ENCODE results near the gene NREP. TPM values are rescaled to one million over a fixed set of nuclear protein-coding genes. Genes with fewer than 3 reads are reported as not detected.

Gene NREP
- total and polyA plus RNA-seq, 2 experiments from 2014 or later, result 1,282 to 1,415 TPM

DNA sequence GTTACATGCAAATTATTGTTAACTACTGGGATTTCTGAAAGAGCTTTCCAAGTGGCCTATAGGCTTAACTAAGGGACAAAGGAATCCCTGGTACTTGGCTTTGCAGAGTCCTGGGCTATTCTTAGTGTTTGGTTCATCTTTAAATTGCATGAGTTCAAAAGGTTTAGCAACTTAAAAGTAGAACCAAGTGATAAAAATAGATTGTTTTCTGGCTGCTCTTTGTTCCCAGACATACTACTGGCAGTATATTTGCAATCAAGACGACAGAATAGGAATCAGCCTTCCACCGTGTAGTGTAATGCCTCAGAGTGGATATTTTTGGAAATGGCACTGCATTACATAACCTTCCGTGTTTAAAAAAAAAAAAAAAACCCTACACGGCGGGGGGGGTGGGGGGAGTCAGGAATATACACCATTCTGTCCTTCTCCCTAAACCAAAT lies 1.0 kb downstream of the NREP start:
- H3K9me3 ChIP-seq (ENCODE audit: low read depth), result no peaks in the 10 kb centered on the region
- peak overlapping the region; percentile 93 for H3K27ac ChIP-seq
- H3K9ac ChIP-seq, result peak overlapping the region; percentile 96
- H3K9me2 ChIP-seq (ENCODE audit: insufficient read depth), result no peaks in the 10 kb centered on the region
- H3K4me3 ChIP-seq, result peak overlapping the region; percentile 98
- 1 to 3% methylated on average over 5 of the region's 5 CpGs for WGBS, 2 experiments (ENCODE audit: low coverage in 1 of 2, low lambda C conversion rate in 2 of 2, missing lambda C conversion rate in 2 of 2)
- peak; percentile 76 for DNase-seq
- TF ChIP-seq EZH2 (IDR thresholded peaks at IDR 0.05; ENCODE audit: insufficient read depth, poor library complexity, severe bottlenecking), result no peak
- peak overlapping the region; percentile 99 for H3K4me2 ChIP-seq (ENCODE audit: unreplicated experiment)
- peaks cover 59% of the 10 kb centered on the region for H3K79me2 ChIP-seq (ENCODE audit: insufficient read depth)
- peaks cover 30% of the 10 kb centered on the region for H3K4me1 ChIP-seq (ENCODE audit: insufficient read depth)
- no peaks in the 10 kb centered on the region for H3K27me3 ChIP-seq (replicated peaks; ENCODE audit: insufficient read depth)
- peaks cover 47% of the 10 kb centered on the region for H3K36me3 ChIP-seq (ENCODE audit: low read depth)
- no peak overlapping the region for H2AFZ ChIP-seq
- peaks cover 65% of the 10 kb centered on the region for H3F3A ChIP-seq (ENCODE audit: insufficient read depth)
- no peaks in the 10 kb centered on the region for H4K20me1 ChIP-seq (ENCODE audit: insufficient read depth)
- in situ Hi-C loops (cut with MboI), result loop anchor here (5.0 kb wide), 1 partner anchor 391 kb away; no protein-coding TSS in a partner anchor

DNA sequence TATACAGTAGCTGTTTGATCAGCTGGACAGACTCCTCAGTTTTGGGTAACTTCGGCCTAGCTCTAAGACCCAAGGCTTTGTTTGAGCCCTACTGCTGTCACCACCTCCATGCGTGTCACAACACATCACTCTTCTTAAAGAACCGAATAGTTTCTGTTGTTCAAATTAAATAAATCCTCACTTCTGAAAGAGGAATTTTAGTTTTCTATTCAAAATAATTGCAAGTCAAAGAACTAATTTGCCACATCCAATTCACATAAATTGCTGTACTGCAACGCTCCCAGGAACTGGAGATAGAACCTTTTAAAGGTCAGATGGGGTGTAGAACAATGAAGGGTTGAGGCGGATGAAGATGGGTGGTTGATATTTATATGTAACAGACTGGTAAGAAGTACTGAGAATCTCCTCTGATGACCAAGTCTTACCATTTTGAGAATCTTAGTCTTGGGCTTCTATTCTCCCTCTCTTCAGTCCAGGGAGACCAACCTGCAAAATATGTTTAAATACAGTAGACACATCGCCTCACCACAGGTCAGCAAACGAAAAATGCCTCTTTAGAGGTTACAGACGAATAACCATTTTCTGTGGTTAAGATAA lies 1.6 kb downstream of the NREP start:
- Histone ChIP-seq H4K20me1 (ENCODE audit: insufficient read depth) (no peaks in the 10 kb centered on the region), H2AFZ (no peak overlapping the region), H3K4me1 (ENCODE audit: insufficient read depth) (peaks cover 35% of the 10 kb centered on the region), H3F3A (ENCODE audit: insufficient read depth) (peaks cover 70% of the 10 kb centered on the region), H3K79me2 (ENCODE audit: insufficient read depth) (peaks cover 65% of the 10 kb centered on the region), H3K4me2 (ENCODE audit: unreplicated experiment) (peak overlapping the region; percentile 99), H3K9ac (peak overlapping the region; percentile 96), H3K9me3 (ENCODE audit: low read depth) (no peaks in the 10 kb centered on the region), H3K27me3 (replicated peaks; ENCODE audit: insufficient read depth) (no peaks in the 10 kb centered on the region), H3K9me2 (ENCODE audit: insufficient read depth) (no peaks in the 10 kb centered on the region), H3K27ac (peak overlapping the region; percentile 93), H3K4me3 (peak overlapping the region; percentile 98), H3K36me3 (ENCODE audit: low read depth) (peaks cover 52% of the 10 kb centered on the region)
- peak; percentile 25 for DNase-seq
- TF ChIP-seq EZH2phosphoT487 (IDR thresholded peaks at IDR 0.05; ENCODE audit: insufficient read depth, low read depth), result no peak
- in situ Hi-C loops (cut with MboI), result loop anchor here (5.0 kb wide), 1 partner anchor 392 kb away; no protein-coding TSS in a partner anchor
- WGBS, 2 experiments (ENCODE audit: low coverage in 1 of 2, low lambda C conversion rate in 2 of 2, missing lambda C conversion rate in 2 of 2), result 18 to 25% methylated on average over 8 of the region's 8 CpGs

DNA sequence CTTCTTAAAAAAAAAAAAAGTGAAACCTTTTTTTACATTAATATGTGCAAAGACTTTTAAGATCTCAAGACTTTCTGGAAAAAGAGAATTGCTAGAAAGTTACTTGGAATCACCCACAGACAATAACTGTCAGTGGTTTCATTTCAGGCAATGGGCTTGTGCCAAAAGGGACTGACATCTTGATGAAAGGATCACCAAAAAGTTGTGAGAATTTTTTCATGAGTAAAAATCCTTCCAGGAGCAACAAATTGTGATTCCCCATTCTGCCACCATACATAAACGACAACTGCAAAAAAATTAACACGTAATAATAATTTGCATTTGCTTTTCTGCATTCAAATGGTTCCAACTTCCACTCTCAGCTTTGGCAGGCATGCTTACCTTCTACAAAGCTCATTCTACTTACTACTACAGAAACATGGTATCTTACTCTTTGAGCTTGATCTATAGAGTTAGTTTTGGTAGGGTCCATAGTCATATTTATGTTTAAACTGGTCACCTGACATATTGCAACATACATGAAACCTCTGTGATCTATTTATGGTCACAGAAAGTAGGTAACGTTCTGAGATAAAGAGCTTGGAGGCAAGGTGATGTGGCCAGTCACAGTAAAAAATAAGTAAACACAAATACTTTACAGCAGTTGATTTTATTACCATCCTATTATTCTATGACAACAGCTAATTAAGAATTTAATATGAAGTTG lies 3.0 kb downstream of the NREP start:
- Histone ChIP-seq H3K9me2 (ENCODE audit: insufficient read depth) (no peaks in the 10 kb centered on the region), H3K4me3 (peak overlapping the region; percentile 98), H3K9ac (peak overlapping the region; percentile 96), H3K4me1 (ENCODE audit: insufficient read depth) (peaks cover 49% of the 10 kb centered on the region), H3K9me3 (ENCODE audit: low read depth) (no peaks in the 10 kb centered on the region), H3K79me2 (ENCODE audit: insufficient read depth) (peaks cover 79% of the 10 kb centered on the region), H3K27me3 (replicated peaks; ENCODE audit: insufficient read depth) (no peaks in the 10 kb centered on the region), H3K4me2 (ENCODE audit: unreplicated experiment) (peak overlapping the region; percentile 99), H3F3A (ENCODE audit: insufficient read depth) (peaks cover 84% of the 10 kb centered on the region), H4K20me1 (ENCODE audit: insufficient read depth) (no peaks in the 10 kb centered on the region), H3K36me3 (ENCODE audit: low read depth) (peaks cover 65% of the 10 kb centered on the region), H2AFZ (no peak overlapping the region), H3K27ac (peak overlapping the region; percentile 93)
- in situ Hi-C loops (cut with MboI), result no loop called here
- WGBS, 2 experiments (ENCODE audit: low coverage in 1 of 2, low lambda C conversion rate in 2 of 2, missing lambda C conversion rate in 2 of 2), result 30 to 36% methylated on average over 3 of the region's 3 CpGs
- DNase-seq, result peak; percentile 32
- TF ChIP-seq EZH2 (IDR thresholded peaks at IDR 0.05; ENCODE audit: insufficient read depth, poor library complexity, severe bottlenecking) (no peak), EZH2phosphoT487 (IDR thresholded peaks at IDR 0.05; ENCODE audit: insufficient read depth, low read depth) (no peak)

DNA sequence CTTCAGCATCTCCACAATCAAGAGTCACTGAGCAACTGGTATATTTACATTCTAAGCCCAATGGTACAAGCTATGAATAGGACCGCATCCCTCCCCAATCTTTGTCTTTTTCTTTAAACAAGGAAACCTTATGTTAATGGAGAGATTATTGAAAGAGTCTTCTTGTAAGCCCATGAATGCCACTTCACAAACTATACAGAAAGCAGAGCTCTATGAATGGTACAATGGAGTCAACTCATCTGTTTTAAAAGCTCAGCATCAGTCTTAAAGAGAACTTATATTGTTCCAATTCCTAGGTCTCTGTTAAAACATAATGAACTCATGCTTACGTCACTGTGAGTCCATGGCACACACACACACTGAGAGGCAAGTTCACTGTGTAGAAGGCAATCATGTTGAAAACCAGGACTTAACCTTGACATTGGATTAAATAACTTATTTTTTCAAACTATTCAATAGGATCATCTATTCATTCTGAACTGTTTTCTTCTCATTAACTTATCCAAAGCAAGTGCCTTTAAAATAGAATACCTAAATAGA lies 4.5 kb downstream of the NREP start:
- Histone ChIP-seq H4K20me1 (ENCODE audit: insufficient read depth) (no peaks in the 10 kb centered on the region), H3K36me3 (ENCODE audit: low read depth) (peaks cover 70% of the 10 kb centered on the region), H3K9me3 (ENCODE audit: low read depth) (no peaks in the 10 kb centered on the region), H3K27ac (peak overlapping the region; percentile 93), H3K9ac (peak overlapping the region; percentile 96), H3K4me2 (ENCODE audit: unreplicated experiment) (peak overlapping the region; percentile 99), H3K27me3 (replicated peaks; ENCODE audit: insufficient read depth) (no peaks in the 10 kb centered on the region), H3K9me2 (ENCODE audit: insufficient read depth) (no peaks in the 10 kb centered on the region), H2AFZ (no peak overlapping the region), H3K4me1 (ENCODE audit: insufficient read depth) (peaks cover 54% of the 10 kb centered on the region), H3K79me2 (ENCODE audit: insufficient read depth) (peaks cover 93% of the 10 kb centered on the region), H3K4me3 (peak overlapping the region; percentile 98), H3F3A (ENCODE audit: insufficient read depth) (peaks cover 90% of the 10 kb centered on the region)
- in situ Hi-C loops (cut with MboI), result no loop called here
- DNase-seq, result peak; percentile 40
- TF ChIP-seq EZH2phosphoT487 (IDR thresholded peaks at IDR 0.05; ENCODE audit: insufficient read depth, low read depth), result no peak
- TF ChIP-seq EZH2 (IDR thresholded peaks at IDR 0.05; ENCODE audit: insufficient read depth, poor library complexity, severe bottlenecking), result no peak
- WGBS, 2 experiments (ENCODE audit: low coverage in 1 of 2, low lambda C conversion rate in 2 of 2, missing lambda C conversion rate in 2 of 2), result 93 to 96% methylated on average over 2 of the region's 2 CpGs
